H1 (cell line): ENCODE measurements around the gene SLC66A1. TPM values are rescaled to one million over a fixed set of nuclear protein-coding genes. Genes with fewer than 3 reads are reported as not detected.
A peak's percentile ranks its signal among the peaks of the same experiment; 100 is the strongest.

ENCODE experiments used
- CTCF ChIA-PET: fragments of 300-600 bp; sonication (Branson Sonifier 250); formaldehyde crosslinking; loops from one replicate; lab custom pipeline; 2021; ENCODE audit not compliant: partially characterized antibody; lab: Charles Lee
- POLR2A ChIA-PET: fragments of 300-600 bp; sonication (Branson Sonifier 250); formaldehyde crosslinking; loops from one replicate; lab custom pipeline; 2021; ENCODE audit warnings: inconsistent platforms; ENCODE audit not compliant: partially characterized antibody; lab: Charles Lee
- DNase-seq, 2 experiments: peaks; one replicate each; pipeline versions ENCODE4 v3.0.0 to v3.0.0-alpha.2; 2010 to 2022; ENCODE audit warnings: low spot score in 2 of 2, low read depth in 1 of 2, mixed read lengths in 1 of 2
- FAIRE-seq: peaks from 2 replicates; lab custom pipeline; 2011; peaks lifted over from hg19 to GRCh38; lab: Jason Lieb, UNC
- H2AFZ ChIP-seq: 2 replicates; pipeline ENCODE4 v1.8.1; 2012; ENCODE audit warnings: low read length, inconsistent platforms
- H2AK5ac ChIP-seq: 2 replicates; pipeline ENCODE4 v1.6.1; 2013; ENCODE audit warnings: low read depth, low read length
- H2BK120ac ChIP-seq: replicated peaks from 2 replicates; pipeline ENCODE3; 2013; ENCODE audit warnings: low read depth, low read length, inconsistent platforms
- H2BK12ac ChIP-seq: 2 replicates; pipeline ENCODE4 v1.6.1; 2013; ENCODE audit warnings: low read depth, low read length
- H2BK15ac ChIP-seq: 2 replicates; pipeline ENCODE4 v1.6.1; 2013; ENCODE audit warnings: low read length
- H2BK20ac ChIP-seq: 2 replicates; pipeline ENCODE4 v1.6.1; 2013; ENCODE audit warnings: low read length
- H2BK5ac ChIP-seq: 2 replicates; pipeline ENCODE4 v1.6.1; 2013; ENCODE audit warnings: low read depth, low read length
- H3K14ac ChIP-seq: 2 replicates; pipeline ENCODE4 v1.6.1; 2013; ENCODE audit warnings: inconsistent platforms; ENCODE audit not compliant: insufficient read length
- H3K18ac ChIP-seq: 2 replicates; pipeline ENCODE4 v1.6.1; 2013; ENCODE audit warnings: low read length; ENCODE audit errors: extremely low read depth
- H3K23ac ChIP-seq: 2 replicates; pipeline ENCODE4 v1.6.1; 2013; ENCODE audit warnings: inconsistent platforms; ENCODE audit not compliant: insufficient read length
- H3K23me2 ChIP-seq: 2 replicates; pipeline ENCODE4 v1.6.1; 2013; ENCODE audit warnings: low read depth, low read length
- H3K27ac ChIP-seq: 2 replicates; pipeline ENCODE4 v1.6.1; 2011; ENCODE audit warnings: low read depth, low read length, inconsistent platforms
- H3K27me3 ChIP-seq, 4 experiments: replicated peaks in 1 of 4; 1 replicate in 1 of 4; 2 replicates in 3 of 4; pipeline versions ENCODE4 v1.6.1 to v1.8.1; 2011 to 2013; ENCODE audit warnings: low read length in 3 of 4, mild to moderate bottlenecking in 3 of 4, inconsistent platforms in 2 of 4, mixed read lengths in 2 of 4, moderate library complexity in 1 of 4; ENCODE audit not compliant: control insufficient read depth in 3 of 4, insufficient read depth in 3 of 4; ENCODE audit errors: extremely low read depth in 1 of 4
- H3K36me3 ChIP-seq, 4 experiments: 2 replicates each; pipeline versions ENCODE4 v1.6.1 to v1.8.1; 2011 to 2013; ENCODE audit warnings: mild to moderate bottlenecking in 4 of 4, low read length in 3 of 4, moderate library complexity in 2 of 4, control low read depth in 1 of 4, inconsistent platforms in 1 of 4; ENCODE audit not compliant: insufficient read depth in 4 of 4, control insufficient read depth in 2 of 4
- H3K4ac ChIP-seq: replicated peaks from 2 replicates; pipeline ENCODE3; 2013; ENCODE audit warnings: low read length, low read depth, mixed read lengths, inconsistent platforms; ENCODE audit not compliant: insufficient read length
- H3K4me1 ChIP-seq, 4 experiments: replicated peaks in 1 of 4; 1 replicate in 1 of 4; 2 replicates in 3 of 4; pipeline versions ENCODE4 v1.6.1 to v1.8.1; 2011 to 2013; ENCODE audit warnings: low read length in 3 of 4, inconsistent platforms in 2 of 4, mixed read lengths in 1 of 4; ENCODE audit not compliant: insufficient read depth in 4 of 4, control insufficient read depth in 3 of 4
- H3K4me2 ChIP-seq, 2 experiments: 2 replicates each; pipeline versions ENCODE4 v1.6.1 to v1.8.1; 2011 to 2013; ENCODE audit warnings: low read depth in 2 of 2, low read length in 2 of 2, control low read depth in 1 of 2, inconsistent platforms in 1 of 2, mild to moderate bottlenecking in 1 of 2; ENCODE audit not compliant: insufficient read depth in 1 of 2
- H3K4me3 ChIP-seq, 4 experiments: fragments of 200-600, 300-600 bp in 1 of 4; sonication (generic), shearing (Covaris generic), sonication (Bioruptor Twin) in 1 of 4; 2 replicates each; pipeline versions ENCODE4 v1.5.1 to v1.8.1; 2011 to 2016; ENCODE audit warnings: low read length in 4 of 4, low read depth in 3 of 4, control low read depth in 2 of 4, inconsistent platforms in 2 of 4, mild to moderate bottlenecking in 2 of 4, mixed read lengths in 1 of 4, moderate library complexity in 1 of 4; ENCODE audit not compliant: insufficient read depth in 2 of 4; ENCODE audit errors: extremely low read depth in 1 of 4
- H3K56ac ChIP-seq: replicated peaks from 2 replicates; pipeline ENCODE3; 2013; ENCODE audit warnings: low read depth, mild to moderate bottlenecking, mixed read lengths, low read length, inconsistent platforms; ENCODE audit not compliant: insufficient read length
- H3K79me1 ChIP-seq: 2 replicates; pipeline ENCODE4 v1.6.1; 2013; ENCODE audit warnings: low read depth, low read length, control low read depth
- H3K79me2 ChIP-seq, 2 experiments: 2 replicates each; pipeline versions ENCODE4 v1.6.1 to v1.8.1; 2012 to 2013; ENCODE audit warnings: low read length in 2 of 2, mild to moderate bottlenecking in 2 of 2, inconsistent platforms in 1 of 2; ENCODE audit not compliant: insufficient read depth in 2 of 2, control insufficient read depth in 1 of 2
- H3K9ac ChIP-seq, 4 experiments: replicated peaks in 1 of 4; 1 replicate in 1 of 4; 2 replicates in 3 of 4; pipeline versions ENCODE4 v1.6.1 to v1.8.1; 2011 to 2013; ENCODE audit warnings: low read depth in 3 of 4, low read length in 3 of 4, control low read depth in 2 of 4, mild to moderate bottlenecking in 2 of 4, moderate library complexity in 2 of 4, inconsistent platforms in 1 of 4; ENCODE audit errors: extremely low read depth in 1 of 4
- H3K9me3 ChIP-seq, 2 experiments: 2 replicates each; pipeline versions ENCODE4 v1.6.1 to v1.8.1; 2012 to 2013; ENCODE audit warnings: mild to moderate bottlenecking in 2 of 2, moderate library complexity in 2 of 2, control low read depth in 1 of 2, inconsistent platforms in 1 of 2, low read depth in 1 of 2, low read length in 1 of 2, mixed read lengths in 1 of 2; ENCODE audit not compliant: insufficient read depth in 2 of 2
- H4K20me1 ChIP-seq, 2 experiments: replicated peaks in 1 of 2; 2 replicates each; pipeline versions ENCODE3 to v1.8.1; 2011 to 2013; ENCODE audit warnings: inconsistent platforms in 2 of 2, low read length in 2 of 2, mild to moderate bottlenecking in 1 of 2; ENCODE audit not compliant: insufficient read depth in 2 of 2, control insufficient read depth in 1 of 2
- H4K5ac ChIP-seq: 2 replicates; pipeline ENCODE4 v1.6.1; 2013; ENCODE audit warnings: low read length, low read depth, mixed read lengths, inconsistent platforms; ENCODE audit not compliant: insufficient read length
- H4K8ac ChIP-seq: 2 replicates; pipeline ENCODE4 v1.8.0; 2013; ENCODE audit warnings: mild to moderate bottlenecking, moderate library complexity, low read length, inconsistent platforms; ENCODE audit not compliant: insufficient read depth; ENCODE audit errors: extremely low read depth
- H4K91ac ChIP-seq: replicated peaks from 2 replicates; pipeline ENCODE3; 2013; ENCODE audit warnings: low read length, mixed read lengths, inconsistent platforms; ENCODE audit not compliant: insufficient read length
- CBX8 ChIP-seq: fragments of 300-800, 300-1000 bp; sonication (generic); IDR thresholded peaks from 2 replicates; pipeline ENCODE4 v1.7.1; 2016; ENCODE audit warnings: low read depth, low read length, borderline replicate concordance
- EP300 ChIP-seq, 2 experiments: IDR thresholded peaks; 1 replicate in 1 of 2; 2 replicates in 1 of 2; pipeline ENCODE4 v1.6.1; 2011 to 2012; ENCODE audit warnings: low read depth in 2 of 2, low read length in 2 of 2, mild to moderate bottlenecking in 2 of 2, borderline replicate concordance in 1 of 2, inconsistent platforms in 1 of 2, moderate library complexity in 1 of 2
- FOSL1 ChIP-seq: IDR thresholded peaks from 2 replicates; pipeline ENCODE4 v1.6.1; 2011; ENCODE audit warnings: mild to moderate bottlenecking, low read depth, low read length, moderate library complexity; ENCODE audit not compliant: insufficient read depth
- GTF2F1 ChIP-seq: IDR thresholded peaks from 2 replicates; pipeline ENCODE4 v1.6.1; 2012; ENCODE audit warnings: low read depth, low read length, improper control_type of control experiment, borderline replicate concordance
- KDM4A ChIP-seq: IDR thresholded peaks from one replicate; pipeline ENCODE4 v1.7.1; 2012; ENCODE audit warnings: low read depth, mild to moderate bottlenecking, moderate library complexity, low read length, inconsistent platforms; ENCODE audit not compliant: severe bottlenecking
- PHF8 ChIP-seq: fragments of 200-600 bp; sonication (generic); conservative IDR thresholded peaks from 2 replicates; pipeline ENCODE4 v1.7.1; 2012; ENCODE audit warnings: low read depth, mild to moderate bottlenecking, inconsistent platforms, low read length, moderate library complexity
- POU5F1 ChIP-seq: IDR thresholded peaks from 2 replicates; pipeline ENCODE4 v1.6.1; 2011; ENCODE audit warnings: low read depth, mild to moderate bottlenecking, low read length, moderate library complexity
- RFX5 ChIP-seq: IDR thresholded peaks from 2 replicates; pipeline ENCODE4 v1.6.1; 2011; ENCODE audit warnings: low read depth, low read length, improper control_type of control experiment, borderline replicate concordance
- RXRA ChIP-seq: IDR thresholded peaks from 2 replicates; pipeline ENCODE4 v1.6.1; 2011; ENCODE audit warnings: low read depth, mild to moderate bottlenecking, low read length, moderate library complexity; ENCODE audit not compliant: insufficient read depth
- SIRT6 ChIP-seq: IDR thresholded peaks from one replicate; pipeline ENCODE4 v1.7.1; 2012; ENCODE audit warnings: low read length, inconsistent platforms
- SIX5 ChIP-seq: IDR thresholded peaks from 2 replicates; pipeline ENCODE4 v1.6.1; 2011; ENCODE audit warnings: mild to moderate bottlenecking, low read depth, low read length
- WGBS, 2 experiments: shearing (Covaris generic) in 1 of 2; methylation state at CpG; one replicate each; pipeline versions ENCODE4 v1.1.6 to v1.1.7; 2013 to 2015; ENCODE audit warnings: low lambda C conversion rate in 2 of 2, mixed read lengths in 2 of 2, inconsistent platforms in 1 of 2, low coverage in 1 of 2, missing lambda C conversion rate in 1 of 2; ENCODE audit not compliant: insufficient replicate concordance in 2 of 2, insufficient coverage in 1 of 2, insufficient read length in 1 of 2; ENCODE audit errors: extremely low coverage in 1 of 2, missing lambda C conversion rate in 1 of 2; 5-methylcytosine and 5-hydroxymethylcytosine counted together
- polyA plus RNA-seq, 7 experiments: library from polyadenylated mRNA; depleted of rRNA in 3 of 7; stranded (reverse) in 5 of 7; unstranded in 2 of 7; fragments of >200 nt in 5 of 7; fragments of 200-250 nt in 2 of 7; gene quantifications; 1 replicate in 5 of 7; 2 replicates in 1 of 7; 4 replicates in 1 of 7; pipeline versions ENCODE4 v1.2.1 to v1.2.3, GENCODE V29; 2011 to 2013; ENCODE audit warnings: missing spikeins in 2 of 7, mixed read lengths in 2 of 7
- total RNA-seq: library from RNA; stranded (reverse); fragmentation: NEBNext Ultra II Directional; extraction: Animal tissue kit (Norgen Biotek cat#: 25700); gene quantifications from 2 replicates; pipeline ENCODE4 v1.2.1, GENCODE V29; 2021

The SLC66A1 gene
- total and polyA plus RNA-seq, 2 of the 8 experiments (the other 6 are each of a cell fraction or from before 2014, with no cell fraction given), result 16.8 to 27.9 TPM

- Histone ChIP-seq H3K27ac (no peak overlapping the region), H4K20me1 (peaks cover 21 to 26% of the 10 kb centered on the region in 2 experiments)
- DNase-seq, result no peak
- TF ChIP-seq KDM4A (no peak), RFX5 (no peak), PHF8 (no peak), SIX5 (no peak), RXRA (no peak), POU5F1 (no peak), SIRT6 (no peak), FOSL1 (no peak), EP300 (IDR thresholded peaks at IDR 0.05; ENCODE audit: borderline replicate concordance in 1 of 2, low read depth in 2 of 2, low read length in 2 of 2) (no peak), CBX8 (no peak), GTF2F1 (no peak)
These were observed 61.3 kb downstream of the SLC66A1 start for GRCh38 chr1:19373211-19374082.

More at GRCh38 chr1:19373211-19374082, 61.3 kb downstream of the SLC66A1 start:
- H2BK5ac ChIP-seq, result 0 out of 2 replicates have a peak overlapping the region, but pooled peaks have one; percentile 12
- no peaks in the 10 kb centered on the region for H3K9me3 ChIP-seq
- H2BK20ac ChIP-seq, result no peak overlapping the region
- H3K79me1 ChIP-seq, result peaks cover 15% of the 10 kb centered on the region
- no peak overlapping the region for H3K4ac ChIP-seq
- H3K4me3 ChIP-seq, result no peak overlapping the region
- no peak overlapping the region for H2AFZ ChIP-seq
- H2BK120ac ChIP-seq, result no peak overlapping the region
- H3K79me2 ChIP-seq, result no peaks in the 10 kb centered on the region; a peak in 1 of 4 replicates
- no peak overlapping the region for H3K4me2 ChIP-seq
- H3K36me3 ChIP-seq, result peaks cover 5 to 32% (median 14%) of the 10 kb centered on the region in 4 experiments; a peak in 6 of 8 replicates
- H3K23ac ChIP-seq, result no peak overlapping the region
- FAIRE-seq, result no peak
- H3K14ac ChIP-seq, result no peak overlapping the region
- H2AK5ac ChIP-seq, result no peak overlapping the region
- H4K5ac ChIP-seq, result no peak overlapping the region
- H4K91ac ChIP-seq, result no peak overlapping the region
- H2BK12ac ChIP-seq, result no peak overlapping the region
- POLR2A ChIA-PET, result interaction anchor here (0.8 kb wide), 1 partner anchor 13 kb away, joined by 4 read pairs; no protein-coding TSS in a partner anchor
- H3K9ac ChIP-seq, result no peak overlapping the region
- H2BK15ac ChIP-seq, result no peak overlapping the region
- CTCF ChIA-PET, result interaction anchor here (0.7 to 9.2 kb wide), 22 partner anchors 9 to 275 kb away, joined by 3 to 68 read pairs (median 10); no protein-coding TSS in a partner anchor
- no peak overlapping the region for H3K56ac ChIP-seq
- WGBS, 2 experiments, result 96% methylated on average over 15 of the region's 15 CpGs; no CpG with 5 or more reads in 1 of the 2 experiments
- H3K27me3 ChIP-seq, result no peaks in the 10 kb centered on the region
- no peaks in the 10 kb centered on the region for H3K23me2 ChIP-seq
- no peaks in the 10 kb centered on the region for H3K4me1 ChIP-seq
- H3K18ac ChIP-seq, result no peak overlapping the region
- H4K8ac ChIP-seq, result no peak overlapping the region; the same call in 1 of the 2 replicates
